ENCODE measurements around the gene DNAH10.

DNA sequence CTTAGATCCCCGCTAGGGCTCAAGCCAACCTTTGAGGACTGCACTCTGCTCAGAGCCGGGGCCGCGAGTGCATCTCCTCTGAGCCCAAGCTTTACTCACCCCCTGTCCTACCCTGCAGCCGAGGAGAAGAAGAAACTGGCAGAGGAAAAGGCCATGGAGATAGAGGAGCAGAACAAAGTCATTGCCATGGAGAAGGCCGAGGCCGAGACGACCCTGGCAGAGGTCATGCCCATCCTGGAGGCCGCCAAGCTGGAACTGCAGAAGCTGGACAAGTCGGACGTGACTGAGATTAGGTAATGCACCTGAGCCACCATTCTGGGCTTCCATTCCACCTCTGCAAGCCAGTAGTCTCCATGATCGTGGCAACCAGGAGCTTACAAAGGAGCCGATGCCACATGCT, 140.7 kb downstream of the DNAH10 start:
- TF ChIP-seq PPARA (CRISPR knock-in tag; IDR thresholded peaks at IDR 0.05; ENCODE audit: borderline replicate concordance), result no peak
- TF ChIP-seq, protein P1, sequence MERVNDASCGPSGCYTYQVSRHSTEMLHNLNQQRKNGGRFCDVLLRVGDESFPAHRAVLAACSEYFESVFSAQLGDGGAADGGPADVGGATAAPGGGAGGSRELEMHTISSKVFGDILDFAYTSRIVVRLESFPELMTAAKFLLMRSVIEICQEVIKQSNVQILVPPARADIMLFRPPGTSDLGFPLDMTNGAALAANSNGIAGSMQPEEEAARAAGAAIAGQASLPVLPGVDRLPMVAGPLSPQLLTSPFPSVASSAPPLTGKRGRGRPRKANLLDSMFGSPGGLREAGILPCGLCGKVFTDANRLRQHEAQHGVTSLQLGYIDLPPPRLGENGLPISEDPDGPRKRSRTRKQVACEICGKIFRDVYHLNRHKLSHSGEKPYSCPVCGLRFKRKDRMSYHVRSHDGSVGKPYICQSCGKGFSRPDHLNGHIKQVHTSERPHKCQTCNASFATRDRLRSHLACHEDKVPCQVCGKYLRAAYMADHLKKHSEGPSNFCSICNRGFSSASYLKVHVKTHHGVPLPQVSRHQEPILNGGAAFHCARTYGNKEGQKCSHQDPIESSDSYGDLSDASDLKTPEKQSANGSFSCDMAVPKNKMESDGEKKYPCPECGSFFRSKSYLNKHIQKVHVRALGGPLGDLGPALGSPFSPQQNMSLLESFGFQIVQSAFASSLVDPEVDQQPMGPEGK (CRISPR knock-in tag; IDR thresholded peaks at IDR 0.05; ENCODE audit: borderline replicate concordance), result no peak
- no peak for TF ChIP-seq ZNF70 (CRISPR knock-in tag; IDR thresholded peaks at IDR 0.05)
- TF ChIP-seq ZNF565 (CRISPR knock-in tag; conservative IDR thresholded peaks at IDR 0.05; ENCODE audit: low read depth), result no peak
- TF ChIP-seq SNAI2 (CRISPR knock-in tag; IDR thresholded peaks at IDR 0.05), result no peak
- TF ChIP-seq, protein P2, sequence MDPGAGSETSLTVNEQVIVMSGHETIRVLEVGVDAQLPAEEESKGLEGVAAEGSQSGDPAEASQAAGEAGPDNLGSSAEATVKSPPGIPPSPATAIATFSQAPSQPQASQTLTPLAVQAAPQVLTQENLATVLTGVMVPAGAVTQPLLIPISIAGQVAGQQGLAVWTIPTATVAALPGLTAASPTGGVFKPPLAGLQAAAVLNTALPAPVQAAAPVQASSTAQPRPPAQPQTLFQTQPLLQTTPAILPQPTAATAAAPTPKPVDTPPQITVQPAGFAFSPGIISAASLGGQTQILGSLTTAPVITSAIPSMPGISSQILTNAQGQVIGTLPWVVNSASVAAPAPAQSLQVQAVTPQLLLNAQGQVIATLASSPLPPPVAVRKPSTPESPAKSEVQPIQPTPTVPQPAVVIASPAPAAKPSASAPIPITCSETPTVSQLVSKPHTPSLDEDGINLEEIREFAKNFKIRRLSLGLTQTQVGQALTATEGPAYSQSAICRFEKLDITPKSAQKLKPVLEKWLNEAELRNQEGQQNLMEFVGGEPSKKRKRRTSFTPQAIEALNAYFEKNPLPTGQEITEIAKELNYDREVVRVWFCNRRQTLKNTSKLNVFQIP (CRISPR knock-in tag; IDR thresholded peaks at IDR 0.05; ENCODE audit: borderline replicate concordance, low read depth), result no peak
- TF ChIP-seq ISL1 (CRISPR knock-in tag; IDR thresholded peaks at IDR 0.05), result no peak
- no peak for TF ChIP-seq ZFP30 (CRISPR knock-in tag; IDR thresholded peaks at IDR 0.05)
- TF ChIP-seq RARB (CRISPR knock-in tag; IDR thresholded peaks at IDR 0.05), result no peak
- no peak for TF ChIP-seq TOX (CRISPR knock-in tag; IDR thresholded peaks at IDR 0.05; ENCODE audit: borderline replicate concordance)
- TF ChIP-seq, protein P3, sequence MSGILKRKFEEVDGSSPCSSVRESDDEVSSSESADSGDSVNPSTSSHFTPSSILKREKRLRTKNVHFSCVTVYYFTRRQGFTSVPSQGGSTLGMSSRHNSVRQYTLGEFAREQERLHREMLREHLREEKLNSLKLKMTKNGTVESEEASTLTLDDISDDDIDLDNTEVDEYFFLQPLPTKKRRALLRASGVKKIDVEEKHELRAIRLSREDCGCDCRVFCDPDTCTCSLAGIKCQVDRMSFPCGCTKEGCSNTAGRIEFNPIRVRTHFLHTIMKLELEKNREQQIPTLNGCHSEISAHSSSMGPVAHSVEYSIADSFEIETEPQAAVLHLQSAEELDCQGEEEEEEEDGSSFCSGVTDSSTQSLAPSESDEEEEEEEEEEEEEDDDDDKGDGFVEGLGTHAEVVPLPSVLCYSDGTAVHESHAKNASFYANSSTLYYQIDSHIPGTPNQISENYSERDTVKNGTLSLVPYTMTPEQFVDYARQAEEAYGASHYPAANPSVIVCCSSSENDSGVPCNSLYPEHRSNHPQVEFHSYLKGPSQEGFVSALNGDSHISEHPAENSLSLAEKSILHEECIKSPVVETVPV (CRISPR knock-in tag; IDR thresholded peaks at IDR 0.05), result no peak
- TF ChIP-seq, protein P4, sequence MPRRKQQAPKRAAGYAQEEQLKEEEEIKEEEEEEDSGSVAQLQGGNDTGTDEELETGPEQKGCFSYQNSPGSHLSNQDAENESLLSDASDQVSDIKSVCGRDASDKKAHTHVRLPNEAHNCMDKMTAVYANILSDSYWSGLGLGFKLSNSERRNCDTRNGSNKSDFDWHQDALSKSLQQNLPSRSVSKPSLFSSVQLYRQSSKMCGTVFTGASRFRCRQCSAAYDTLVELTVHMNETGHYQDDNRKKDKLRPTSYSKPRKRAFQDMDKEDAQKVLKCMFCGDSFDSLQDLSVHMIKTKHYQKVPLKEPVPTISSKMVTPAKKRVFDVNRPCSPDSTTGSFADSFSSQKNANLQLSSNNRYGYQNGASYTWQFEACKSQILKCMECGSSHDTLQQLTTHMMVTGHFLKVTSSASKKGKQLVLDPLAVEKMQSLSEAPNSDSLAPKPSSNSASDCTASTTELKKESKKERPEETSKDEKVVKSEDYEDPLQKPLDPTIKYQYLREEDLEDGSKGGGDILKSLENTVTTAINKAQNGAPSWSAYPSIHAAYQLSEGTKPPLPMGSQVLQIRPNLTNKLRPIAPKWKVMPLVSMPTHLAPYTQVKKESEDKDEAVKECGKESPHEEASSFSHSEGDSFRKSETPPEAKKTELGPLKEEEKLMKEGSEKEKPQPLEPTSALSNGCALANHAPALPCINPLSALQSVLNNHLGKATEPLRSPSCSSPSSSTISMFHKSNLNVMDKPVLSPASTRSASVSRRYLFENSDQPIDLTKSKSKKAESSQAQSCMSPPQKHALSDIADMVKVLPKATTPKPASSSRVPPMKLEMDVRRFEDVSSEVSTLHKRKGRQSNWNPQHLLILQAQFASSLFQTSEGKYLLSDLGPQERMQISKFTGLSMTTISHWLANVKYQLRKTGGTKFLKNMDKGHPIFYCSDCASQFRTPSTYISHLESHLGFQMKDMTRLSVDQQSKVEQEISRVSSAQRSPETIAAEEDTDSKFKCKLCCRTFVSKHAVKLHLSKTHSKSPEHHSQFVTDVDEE (CRISPR knock-in tag; IDR thresholded peaks at IDR 0.05), result no peak
- no peak for TF ChIP-seq ZFP3 (CRISPR knock-in tag; IDR thresholded peaks at IDR 0.05)
- TF ChIP-seq GLIS3 (CRISPR knock-in tag; IDR thresholded peaks at IDR 0.05), result no peak
